GM12892 (cell line): Measurements from ENCODE around the gene KDM6B.
"Not testable (repeated sequence)": the region's sequence is repeated elsewhere in the genome, so short reads cannot be mapped to it uniquely, and the experiment has no call there.

ENCODE experiments used
- DNase-seq: peaks from one replicate; pipeline ENCODE4 v3.0.0; 2011; ENCODE audit not compliant: insufficient read length
- FAIRE-seq: peaks from 2 replicates; lab custom pipeline; 2011; peaks lifted over from hg19 to GRCh38; lab: Jason Lieb, UNC
- POLR2A ChIP-seq: IDR thresholded peaks from 2 replicates; pipeline ENCODE4 v1.6.1; 2011; ENCODE audit warnings: low read depth, low read length, control low read depth
- POLR2AphosphoS5 ChIP-seq: IDR thresholded peaks from 2 replicates; pipeline ENCODE4 v1.6.1; 2011; ENCODE audit warnings: low read depth, low read length, control low read depth
- TAF1 ChIP-seq: IDR thresholded peaks from 2 replicates; pipeline ENCODE4 v1.6.1; 2011; ENCODE audit warnings: low read depth, mild to moderate bottlenecking, control low read depth, low read length, borderline replicate concordance

KDM6B gene

DNA sequence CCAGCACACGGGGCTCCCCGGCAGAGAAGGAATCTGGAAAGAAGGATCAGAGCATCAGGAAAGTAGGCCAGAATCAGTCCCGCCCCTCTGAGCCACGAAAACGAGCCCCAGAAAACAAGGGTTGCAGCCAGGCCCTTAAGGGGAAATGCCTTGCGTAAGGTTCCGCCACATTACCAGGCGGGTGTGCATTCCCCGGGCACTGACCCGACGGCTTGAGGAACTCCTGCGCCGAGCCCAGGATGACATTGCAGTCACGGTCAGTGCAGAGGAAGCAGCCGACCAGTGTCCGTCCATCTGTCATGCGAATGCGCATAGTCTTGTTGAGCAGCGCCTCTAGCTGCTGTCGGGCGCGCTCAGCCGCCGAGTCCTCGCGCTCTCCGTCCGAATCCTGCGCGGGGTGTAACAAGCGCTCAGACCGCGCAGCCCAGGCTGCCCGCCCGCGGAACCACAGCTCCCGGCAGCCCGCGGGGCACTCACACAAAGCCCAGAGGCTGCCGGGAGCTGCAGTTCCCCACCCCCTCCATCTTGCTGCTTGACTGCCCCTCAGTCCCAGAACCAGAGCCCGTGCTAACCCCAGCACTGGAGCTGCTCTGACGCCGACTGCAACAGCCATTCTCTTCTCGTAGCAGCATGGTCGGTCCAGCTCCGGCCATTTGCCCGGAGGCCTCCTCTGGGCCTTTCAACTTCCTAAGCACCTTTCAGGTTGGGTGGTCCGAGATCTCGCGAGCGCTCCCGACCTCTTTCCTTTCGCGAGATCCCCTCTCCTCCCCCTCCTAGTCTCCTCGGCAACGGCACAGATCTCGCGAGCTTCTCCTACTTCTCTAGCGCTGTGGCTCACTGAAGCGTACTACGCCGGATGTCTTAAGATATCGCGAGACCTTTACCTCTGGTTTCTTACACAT is 23.0 kb downstream of the KDM6B start, which contains the start of gene NAA38:
TSS of gene NAA38 (minus strand) at position 749 of the 902 bp plus-strand sequence. CDS start at position 653, 96 bp downstream.
- peak; percentile 90 for TF ChIP-seq POLR2A
- TF ChIP-seq POLR2AphosphoS5 = peak; percentile 88
- TF ChIP-seq TAF1 = peak; percentile 35; the same call in 1 of the 2 replicates
- DNase-seq (peak; percentile 88), FAIRE-seq (peak; percentile 99)

GRCh38 chr17:7857713-7858521 is 23.9 kb downstream of the KDM6B start, which contains the start of gene CYB5D1:
TSS of gene CYB5D1 (plus strand) at chr17:7858003. CDS start at chr17:7858135, 132 bp downstream.
- DNase-seq = no peak
- no peak for FAIRE-seq
- TF ChIP-seq POLR2A = no peak; the same call in none of the 2 replicates
- TF ChIP-seq POLR2AphosphoS5 = peak; percentile 14

DNA sequence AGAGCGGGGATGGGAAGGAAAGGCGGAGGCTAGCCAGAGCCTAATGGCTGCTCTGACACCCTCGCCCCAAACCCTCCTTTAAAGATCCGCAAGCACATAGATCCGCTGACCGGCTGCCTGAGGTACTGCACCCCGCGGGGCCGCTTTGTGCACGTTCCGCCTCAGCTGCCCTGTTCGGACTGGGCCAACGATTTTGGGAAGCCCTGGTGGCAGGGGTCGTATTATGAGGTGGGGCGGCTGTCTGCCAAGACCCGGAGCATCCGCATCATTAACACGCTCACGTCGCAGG is 24.4 kb downstream of the KDM6B start:
- DNase-seq = peak; percentile 42
- no peak for FAIRE-seq
- TF ChIP-seq TAF1 (no peak), POLR2A (no peak), POLR2AphosphoS5 (no peak)

DNA sequence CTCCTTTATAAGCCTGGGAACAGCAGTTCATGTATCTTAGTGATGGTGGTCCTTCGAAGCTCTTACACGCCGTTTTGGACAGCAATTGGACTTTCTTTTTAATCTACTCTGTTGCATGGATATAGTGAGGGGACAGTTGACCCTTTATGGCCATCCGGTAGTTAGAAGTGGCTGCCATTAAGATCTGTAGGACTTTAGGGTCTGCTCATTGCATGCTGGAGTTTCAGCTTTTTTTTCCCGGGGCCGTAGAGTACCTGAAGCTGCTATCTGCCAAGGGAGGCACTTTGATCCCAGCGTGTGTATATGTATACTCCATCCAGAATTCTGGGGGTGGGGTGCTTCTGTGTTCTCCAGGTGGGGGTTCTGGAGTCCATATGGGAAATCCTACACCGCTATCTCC is 25.0 kb downstream of the KDM6B start:
- FAIRE-seq (no peak), DNase-seq (no peak)
- TF ChIP-seq POLR2AphosphoS5 (no peak), POLR2A (no peak), TAF1 (no peak)

GRCh38 chr17:7862692-7863437 is 28.8 kb downstream of the KDM6B start:
- TF ChIP-seq POLR2A (no peak), TAF1 (no peak), POLR2AphosphoS5 (no peak)
- no peak for FAIRE-seq
- DNase-seq = no peak

DNA sequence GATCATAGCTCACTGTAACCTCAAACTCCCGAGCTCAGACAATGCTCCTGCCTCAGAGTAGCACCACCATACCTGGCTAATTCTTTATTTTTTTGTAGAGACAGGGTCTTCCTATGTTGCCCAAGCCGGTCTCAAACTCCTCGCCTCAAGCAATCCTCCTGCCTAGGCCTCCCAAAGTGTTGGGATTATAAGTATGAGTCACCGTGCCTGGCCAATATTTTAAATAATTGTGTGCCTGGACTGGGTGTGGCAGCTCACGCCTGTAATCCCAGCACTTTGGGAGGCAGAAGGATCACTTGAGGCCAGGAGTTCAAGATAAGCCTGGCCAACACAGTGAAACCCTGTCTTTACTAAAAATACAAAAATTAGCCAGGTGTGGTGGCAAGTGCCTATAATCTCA is 30.4 kb downstream of the KDM6B start:
- FAIRE-seq, DNase-seq: not testable (repeated sequence)

DNA sequence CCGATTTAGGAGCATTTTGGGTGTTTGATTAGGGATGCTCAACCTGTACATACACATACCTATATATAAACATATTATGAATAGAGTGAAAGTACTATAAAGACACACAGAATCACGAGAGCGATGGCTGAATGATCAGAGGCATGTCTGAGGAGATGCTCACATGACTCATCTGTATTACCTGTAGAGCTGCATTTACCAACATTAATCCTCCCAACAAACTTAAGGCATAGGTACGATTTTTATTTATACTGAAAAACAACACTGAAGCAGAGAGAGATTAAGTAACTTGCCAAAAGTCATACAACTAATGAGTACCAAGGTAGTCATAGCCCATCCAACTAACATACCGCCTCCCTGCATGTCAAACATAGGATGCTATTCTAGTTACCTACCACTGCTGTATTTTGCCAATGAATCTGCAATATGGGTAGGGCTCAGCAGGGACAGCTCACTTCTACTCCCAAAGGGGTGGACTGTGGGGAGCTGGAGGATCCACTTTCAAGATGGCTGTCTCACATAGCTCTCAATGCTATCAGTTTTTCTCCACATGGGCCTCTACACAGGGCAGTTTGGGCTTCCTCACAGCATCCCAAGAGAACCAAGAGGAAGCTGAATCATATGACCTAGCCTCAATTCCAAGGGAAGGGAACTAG is 31.1 kb downstream of the KDM6B start:
- no peak for DNase-seq
- TF ChIP-seq POLR2AphosphoS5 (no peak), POLR2A (no peak), TAF1 (no peak)
- FAIRE-seq = no peak

- DNase-seq = no peak
- TF ChIP-seq TAF1 (no peak), POLR2AphosphoS5 (no peak), POLR2A (no peak)
- no peak for FAIRE-seq
These were observed 33.9 kb downstream of the KDM6B start for GRCh38 chr17:7867881-7868329.

- no peak for TF ChIP-seq POLR2AphosphoS5
- TF ChIP-seq POLR2A = 0 out of 2 replicates have a peak, but pooled peaks have one; percentile 27
- DNase-seq = no peak
- no peak for FAIRE-seq
These were observed 39.0 kb downstream of the KDM6B start for GRCh38 chr17:7873051-7873450.

GRCh38 chr17:7875804-7876370 is 41.9 kb downstream of the KDM6B start:
- no peak for TF ChIP-seq POLR2A
- TF ChIP-seq POLR2AphosphoS5 = no peak
- no peak for TF ChIP-seq TAF1
- DNase-seq (no peak), FAIRE-seq (no peak)
